Stimulated activated CD8-positive, alpha-beta memory T cell treated with anti-CD3 and anti-CD28 coated beads, Interleukin-7, amount 100 ng/mL, for 48 hours (primary cell): Measurements from ENCODE around the gene NTMT1.

Experiments used
- DNase-seq, 2 donors: peaks; one replicate each; pipeline ENCODE4 v3.0.0-alpha.2; 2020; ENCODE audit warnings: low read depth in 1 of 2; ENCODE audit errors: extremely low read depth in 1 of 2

The NTMT1 gene

DNA sequence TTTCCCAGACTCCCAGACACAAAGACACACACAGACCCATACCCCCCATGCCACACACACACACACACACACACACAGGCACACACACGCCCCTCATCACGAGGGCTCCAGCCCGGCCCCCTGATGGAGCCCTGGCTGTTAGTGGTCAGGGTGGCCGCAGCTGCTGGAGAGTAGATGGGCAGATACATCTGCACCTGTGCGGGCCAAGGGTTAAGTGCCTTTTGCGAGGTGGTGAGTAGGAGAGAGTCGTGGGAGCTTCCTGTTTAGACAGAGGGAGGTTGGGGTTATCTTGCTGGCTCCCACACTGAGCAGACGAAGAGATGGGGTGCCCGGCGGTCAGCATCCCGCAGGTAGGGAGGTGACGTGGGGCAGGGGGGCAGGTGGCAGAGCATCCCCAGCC lies 47.6 kb downstream of the NTMT1 start:
- no peak for DNase-seq

DNA sequence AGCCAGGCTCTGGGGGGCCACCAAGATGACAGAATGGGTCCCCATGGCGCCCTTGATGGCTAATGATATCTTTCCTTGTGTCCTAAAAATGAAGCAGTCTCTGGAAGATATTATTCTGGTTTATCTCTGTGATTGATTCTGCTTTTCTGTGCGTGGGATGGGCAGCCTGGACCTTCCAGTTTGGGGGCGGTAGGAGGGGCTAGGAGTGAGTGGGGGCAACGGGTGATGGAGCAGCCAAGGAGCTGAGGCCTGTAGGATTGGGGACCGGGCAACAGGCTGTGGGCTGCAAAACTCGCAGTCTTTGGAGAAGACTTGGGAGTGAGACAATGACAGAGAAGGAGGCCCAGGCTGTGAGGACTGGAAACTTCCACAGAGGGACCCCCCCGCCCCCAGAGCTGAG lies 48.3 kb downstream of the NTMT1 start:
- no peak for DNase-seq

DNA sequence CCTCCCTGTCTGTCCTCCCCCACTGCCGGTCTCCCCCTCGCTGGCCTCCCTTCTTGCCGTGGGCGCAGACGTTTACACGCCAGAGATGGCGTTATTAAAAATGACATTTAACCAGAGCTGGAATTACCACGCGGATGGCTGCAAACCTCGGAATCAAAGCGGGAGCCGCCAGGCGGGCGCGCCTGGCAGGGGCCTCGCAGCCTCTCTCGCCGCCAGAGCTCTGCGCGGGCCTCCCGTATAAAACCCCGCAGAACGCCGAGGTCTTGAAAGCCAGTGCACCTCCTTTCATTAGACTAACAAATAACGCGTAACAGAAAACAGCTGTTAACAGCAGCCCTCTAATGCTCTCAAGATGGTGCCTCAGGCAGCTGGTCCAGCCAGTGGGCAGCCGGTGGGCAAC lies 49.7 kb downstream of the NTMT1 start:
- DNase-seq: no peak

DNA sequence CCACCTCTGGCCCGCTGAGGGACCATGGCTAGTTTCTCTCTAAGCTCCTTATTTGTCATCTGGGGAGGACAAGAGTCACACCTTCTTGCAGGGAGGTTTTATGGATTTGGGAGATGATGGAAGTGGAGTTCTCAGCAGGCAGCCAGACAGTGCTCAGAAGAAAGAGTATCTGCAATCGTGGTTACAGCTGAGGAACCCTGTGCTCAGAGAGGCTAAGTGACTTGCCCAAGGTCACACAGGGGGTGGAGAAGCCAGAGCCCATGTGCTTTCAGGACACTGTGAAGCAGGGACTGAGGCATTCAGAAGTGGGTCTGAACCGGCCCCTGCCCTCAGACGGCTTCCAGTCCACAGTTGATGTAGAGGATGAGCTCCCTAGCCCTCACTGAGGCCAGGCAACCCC lies 50.3 kb downstream of the NTMT1 start:
- DNase-seq: no peak

DNA sequence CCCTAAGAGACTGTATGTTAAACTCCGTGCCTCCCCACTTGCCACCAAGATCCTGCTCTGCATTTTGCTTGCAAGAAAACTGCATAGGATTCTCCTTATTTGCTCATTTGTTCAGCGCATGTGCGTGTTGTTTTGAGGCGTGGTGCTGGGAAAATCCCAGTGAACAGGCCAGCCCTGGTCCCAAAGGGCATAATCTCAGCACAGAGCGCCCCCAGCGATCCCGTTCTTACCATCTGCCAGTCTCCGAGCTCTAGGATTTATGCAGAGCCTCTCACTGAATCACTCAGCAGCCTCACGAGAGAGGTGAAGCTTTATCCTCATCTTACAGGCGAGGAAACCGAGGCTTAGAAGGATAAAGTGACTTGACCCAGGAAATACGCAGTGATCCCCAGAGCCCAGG lies 51.0 kb downstream of the NTMT1 start:
- DNase-seq: no peak

DNA sequence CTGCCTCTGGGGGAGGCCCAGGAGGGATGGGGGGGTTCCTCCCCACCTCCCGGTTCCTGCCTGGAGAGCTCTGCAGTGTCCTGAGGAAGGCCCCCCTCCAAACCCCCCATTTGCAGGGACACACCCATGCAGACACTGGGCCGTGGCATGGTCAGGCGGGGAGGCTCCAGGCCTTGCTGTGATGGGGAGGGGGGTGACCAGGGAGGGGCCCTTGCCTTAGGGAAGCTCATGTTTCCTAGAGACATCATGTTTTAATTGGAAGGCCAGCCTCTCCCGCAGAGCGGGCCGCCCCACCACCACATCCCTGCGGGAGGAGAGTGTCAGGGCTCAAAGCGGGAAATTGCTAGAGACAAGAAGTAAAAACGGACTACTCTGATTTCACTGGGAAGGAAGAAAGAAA lies 51.5 kb downstream of the NTMT1 start:
- DNase-seq: no peak

DNA sequence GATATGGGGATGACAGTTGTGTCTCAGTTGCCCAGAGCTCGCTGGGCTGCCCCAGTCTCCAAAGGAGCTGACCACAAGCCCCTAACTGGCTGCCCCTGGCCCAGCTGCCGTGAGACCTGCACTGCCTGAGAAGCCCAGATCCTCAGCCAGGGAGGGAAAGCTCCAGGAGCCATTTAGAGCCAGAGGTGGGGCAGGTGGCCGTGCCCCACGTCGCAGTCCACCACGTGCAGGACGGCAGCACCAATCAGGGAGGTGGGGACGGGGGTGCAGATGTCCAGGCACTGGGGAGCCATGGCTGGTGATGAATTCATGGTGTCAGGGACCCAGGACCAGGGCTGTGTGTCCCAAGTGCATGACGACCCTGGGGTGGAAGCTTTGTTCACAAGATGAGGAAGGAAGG lies 52.9 kb downstream of the NTMT1 start:
- no peak for DNase-seq

DNA sequence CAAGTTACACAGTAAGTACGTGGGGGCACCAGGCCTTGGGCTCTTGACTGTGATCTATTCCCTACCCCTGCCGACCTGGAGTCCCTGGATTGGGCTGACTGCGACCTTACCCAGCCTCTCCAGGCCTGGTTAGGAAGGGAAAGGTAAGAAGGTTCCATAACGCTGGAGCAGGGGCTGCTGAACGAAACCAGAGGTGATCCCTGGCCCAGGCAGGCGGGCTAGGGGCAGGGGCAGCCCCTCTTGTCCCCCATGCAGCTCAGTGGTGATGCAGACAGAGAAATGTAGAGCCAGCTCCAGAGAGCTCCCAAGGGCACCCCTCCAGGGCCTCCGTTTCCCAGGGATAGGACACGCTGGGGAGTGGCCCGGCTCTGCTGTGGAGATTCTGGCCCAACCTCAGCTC lies 53.6 kb downstream of the NTMT1 start:
- no peak for DNase-seq

DNA sequence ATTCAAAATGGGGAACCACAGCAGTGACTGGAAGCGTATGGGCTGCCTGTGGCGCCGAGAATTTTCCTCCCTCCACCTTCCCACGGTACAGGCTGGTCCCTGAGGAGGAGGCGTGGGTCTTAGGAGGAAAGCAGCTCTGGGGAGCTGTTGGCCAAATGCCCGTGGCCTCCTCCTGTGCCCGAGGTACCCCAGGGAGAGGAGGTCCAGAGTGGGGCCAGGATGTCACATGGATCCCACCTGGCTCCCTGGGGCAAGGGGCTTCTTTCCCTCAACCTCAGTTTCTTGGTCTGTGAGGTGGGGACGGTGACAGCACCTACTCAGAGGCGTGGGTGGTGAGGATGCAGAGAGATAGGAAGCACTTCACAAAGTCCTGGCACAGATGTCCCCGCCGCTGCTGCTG lies 56.0 kb downstream of the NTMT1 start:
- DNase-seq: no peak

DNA sequence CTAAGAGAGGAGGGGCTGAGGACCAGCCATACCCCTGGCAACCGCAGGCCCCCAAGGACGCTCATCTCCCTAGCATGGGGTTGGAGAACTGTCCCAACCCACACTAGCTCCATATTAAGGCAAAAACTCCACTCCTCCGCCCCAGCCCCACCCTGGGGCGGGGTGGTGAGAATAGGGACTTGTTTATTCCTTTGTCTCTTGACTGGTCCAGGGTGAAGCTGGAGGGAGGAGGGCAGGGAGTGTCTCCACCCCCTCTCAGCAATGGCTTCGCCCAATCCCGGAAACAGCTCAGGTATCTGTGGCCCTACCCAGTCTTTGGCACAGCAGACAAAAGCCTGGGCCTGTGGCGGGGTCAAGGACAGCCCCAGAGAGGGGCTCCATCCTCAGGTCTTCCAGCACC lies 56.4 kb downstream of the NTMT1 start:
- DNase-seq: no peak

DNA sequence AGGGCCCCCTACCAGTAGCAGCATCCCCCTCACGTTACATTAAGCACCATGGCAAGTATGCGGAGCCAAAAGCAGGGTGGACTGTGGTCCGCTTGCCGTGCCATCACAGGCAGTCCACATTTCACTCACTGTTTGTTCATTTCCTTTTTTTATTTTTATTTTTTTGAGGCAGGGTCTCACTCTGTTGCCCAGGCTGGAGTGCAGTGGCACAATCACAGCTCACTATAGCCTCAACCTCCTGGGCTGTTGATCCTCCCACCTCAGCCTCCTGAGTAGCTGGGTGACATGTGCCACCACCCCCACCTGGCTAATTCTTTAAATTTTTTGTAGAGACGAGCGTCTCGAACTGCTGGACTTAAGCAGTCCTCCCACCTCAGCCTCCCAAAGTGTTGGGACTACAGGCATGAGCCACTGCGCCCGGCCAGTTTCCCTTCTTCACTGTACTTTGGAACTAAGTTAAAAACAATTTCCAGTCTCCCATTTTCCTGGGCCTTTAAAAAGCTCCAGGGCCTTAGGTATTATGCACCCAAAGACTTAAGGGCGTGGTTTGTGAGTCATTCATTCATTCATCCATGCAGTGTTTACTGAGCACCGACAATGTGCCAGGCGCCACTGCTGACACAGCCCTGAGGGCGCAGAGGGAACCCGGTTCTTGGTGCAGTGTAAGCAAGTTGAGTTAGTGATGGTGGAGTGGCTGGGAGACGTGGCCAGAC lies 59.4 kb downstream of the NTMT1 start:
- no peak for DNase-seq
